Activated CD4-positive, alpha-beta T cell treated with anti-CD3 and anti-CD28 coated beads, Interleukin-2, amount 50 U/mL, for 24 hours (primary cell): ENCODE data around the gene IP6K3.

Source experiments
- DNase-seq, 2 donors: peaks; one replicate each; pipeline ENCODE4 v3.0.0-alpha.2; 2020; ENCODE audit warnings: low read depth in 1 of 2, low spot score in 1 of 2

Gene IP6K3

GRCh38 chr6:33759887-33760629 is 13.4 kb upstream of the IP6K3 start:
- no peak for DNase-seq

GRCh38 chr6:33758815-33759216 is 12.1 kb upstream of the IP6K3 start:
- DNase-seq, result no peak

DNA sequence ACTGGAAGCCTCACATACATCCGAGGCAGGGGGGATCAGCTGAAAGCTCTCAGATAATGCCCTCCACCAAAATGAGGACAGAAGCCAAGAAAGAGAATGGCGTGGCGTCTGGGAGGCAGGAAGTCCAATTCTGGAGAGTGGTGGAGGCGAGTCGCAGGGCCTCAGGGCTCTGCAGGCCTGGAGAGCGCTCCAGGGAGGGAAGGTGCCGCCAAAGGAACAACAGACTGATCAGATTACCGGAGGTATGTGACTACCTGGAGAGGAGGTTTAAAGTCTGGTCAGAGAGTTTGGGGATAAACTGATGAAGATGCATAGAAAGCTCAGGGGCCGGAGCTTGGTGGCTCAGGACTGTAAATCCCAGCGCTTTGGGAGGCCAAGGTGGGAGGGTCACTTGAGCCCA is 11.2 kb upstream of the IP6K3 start:
- DNase-seq, result no peak

DNA sequence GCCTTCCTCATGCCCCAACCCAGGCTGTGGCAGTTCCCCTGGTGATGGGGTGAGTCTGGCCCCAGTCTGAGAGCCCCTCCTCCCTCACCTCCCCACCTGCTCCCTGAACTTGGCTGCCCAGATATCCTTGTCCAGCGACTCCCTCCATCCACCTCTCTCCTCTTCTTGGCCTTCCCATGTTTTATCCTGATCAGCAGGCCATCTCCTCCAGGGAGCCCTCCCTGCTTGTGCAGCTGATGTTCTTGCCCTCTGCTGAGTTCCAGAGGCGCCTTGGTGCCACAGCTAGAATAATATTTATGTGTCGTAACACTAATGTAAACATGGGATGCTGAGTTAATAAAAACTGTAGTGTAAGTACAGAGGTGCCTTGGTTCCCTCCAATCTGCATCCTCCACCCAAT is 10.4 kb upstream of the IP6K3 start:
- DNase-seq, result no peak

DNA sequence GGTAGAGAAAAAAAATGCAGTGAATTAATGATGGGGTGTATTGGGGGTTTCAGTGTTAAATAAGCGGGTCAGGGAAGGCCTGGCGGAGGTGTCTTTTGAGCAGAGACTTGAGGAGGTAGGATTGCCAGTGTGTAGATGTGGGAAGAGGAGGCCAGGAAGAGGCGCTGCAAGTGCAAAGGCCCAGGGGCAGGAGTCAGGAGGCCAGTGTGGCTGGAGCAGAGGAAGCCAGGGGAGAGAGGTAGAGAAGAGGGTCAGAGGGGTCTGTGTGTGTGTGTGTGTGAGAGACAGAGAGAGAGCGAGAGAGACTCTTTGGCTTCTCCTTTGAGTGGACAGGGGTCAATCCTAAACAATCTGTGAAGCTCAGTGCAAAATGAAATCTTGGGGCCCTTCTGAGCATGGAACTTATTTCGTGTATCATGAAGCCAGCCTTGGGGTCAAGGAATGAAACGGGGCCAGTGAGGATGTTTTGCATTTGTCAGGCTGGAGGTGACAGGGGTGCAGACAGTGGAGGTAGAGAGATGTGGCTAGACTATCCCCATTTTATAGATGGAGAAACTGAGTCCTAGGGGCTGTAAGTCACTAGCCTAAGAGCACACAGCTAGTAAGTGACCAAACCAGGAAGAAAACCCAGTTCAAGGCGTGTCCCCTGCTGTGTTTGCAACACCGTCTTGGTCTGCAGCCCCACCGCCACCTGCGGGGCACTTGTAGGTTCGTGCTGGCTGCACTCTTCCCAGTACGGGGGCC is 9.7 kb upstream of the IP6K3 start:
- DNase-seq, result no peak

DNA sequence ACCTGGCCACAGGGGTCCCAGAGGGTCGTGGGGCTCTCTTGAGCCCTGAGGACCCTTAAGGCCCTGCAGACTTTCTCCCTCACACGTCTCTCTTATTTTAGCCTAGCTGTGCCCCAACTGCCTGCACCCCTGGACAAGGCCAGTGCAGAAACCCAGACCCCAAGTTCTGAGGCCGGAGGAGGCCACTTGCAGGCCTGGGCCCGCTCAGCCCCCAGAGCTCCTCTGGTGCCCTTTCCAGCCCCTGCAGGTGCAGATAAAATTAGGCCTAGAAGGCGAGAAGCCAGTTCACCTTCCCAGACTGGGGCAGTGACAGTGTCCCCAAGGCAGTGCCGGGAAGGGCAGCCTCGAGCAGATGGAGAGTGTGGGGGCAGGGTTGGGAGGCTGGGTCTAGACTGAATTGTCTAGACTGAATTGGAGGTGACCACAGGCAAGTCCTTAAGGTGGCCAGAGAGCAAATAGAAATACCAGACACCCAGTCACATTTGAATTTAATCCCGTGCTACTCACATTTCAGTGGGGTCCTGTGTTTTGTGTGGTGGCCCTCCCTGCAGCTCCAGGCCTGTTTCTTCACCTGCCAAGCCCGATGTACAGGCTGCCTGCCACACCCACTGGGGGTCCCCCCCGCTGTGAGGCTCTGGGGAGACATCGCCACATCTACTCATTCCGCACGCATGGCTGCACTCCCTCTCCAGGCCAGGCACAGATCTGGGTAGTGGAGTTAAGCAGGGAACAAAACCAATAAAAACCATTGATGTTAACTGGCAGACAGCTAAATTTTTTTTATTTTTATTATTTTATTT is 8.6 kb upstream of the IP6K3 start:
- DNase-seq, result no peak

GRCh38 chr6:33754222-33754621 is 7.5 kb upstream of the IP6K3 start:
- no peak for DNase-seq

GRCh38 chr6:33752646-33753015 is 5.9 kb upstream of the IP6K3 start:
- DNase-seq, result no peak

GRCh38 chr6:33751771-33752645 is 5.3 kb upstream of the IP6K3 start:
- no peak for DNase-seq

GRCh38 chr6:33750244-33750991 is 3.7 kb upstream of the IP6K3 start:
- DNase-seq, result no peak

- DNase-seq, result no peak
Observed at GRCh38 chr6:33749401-33749800, 2.7 kb upstream of the IP6K3 start.

- no peak for DNase-seq
Observed at GRCh38 chr6:33748841-33749240, 2.1 kb upstream of the IP6K3 start.

DNA sequence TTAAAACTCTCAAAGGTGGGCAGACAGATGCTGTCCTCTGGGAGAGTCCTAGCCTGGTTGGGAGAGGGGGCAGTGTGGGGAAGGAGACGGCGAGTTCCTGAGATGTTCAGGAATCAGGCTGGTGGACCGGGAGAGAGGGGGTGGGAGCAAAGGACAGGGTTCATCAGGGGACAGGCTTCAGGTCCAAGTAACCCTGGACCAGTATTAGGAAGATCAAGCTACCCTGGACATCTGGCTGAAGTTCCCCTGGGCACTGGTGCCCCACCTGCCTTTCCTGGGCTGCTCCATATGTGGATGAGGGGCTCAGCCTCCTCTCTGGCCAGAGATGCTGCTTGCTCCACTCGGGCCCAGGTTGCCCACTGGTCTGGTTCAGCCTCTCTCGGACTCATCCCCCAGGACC is 1.1 kb upstream of the IP6K3 start:
- no peak for DNase-seq

DNA sequence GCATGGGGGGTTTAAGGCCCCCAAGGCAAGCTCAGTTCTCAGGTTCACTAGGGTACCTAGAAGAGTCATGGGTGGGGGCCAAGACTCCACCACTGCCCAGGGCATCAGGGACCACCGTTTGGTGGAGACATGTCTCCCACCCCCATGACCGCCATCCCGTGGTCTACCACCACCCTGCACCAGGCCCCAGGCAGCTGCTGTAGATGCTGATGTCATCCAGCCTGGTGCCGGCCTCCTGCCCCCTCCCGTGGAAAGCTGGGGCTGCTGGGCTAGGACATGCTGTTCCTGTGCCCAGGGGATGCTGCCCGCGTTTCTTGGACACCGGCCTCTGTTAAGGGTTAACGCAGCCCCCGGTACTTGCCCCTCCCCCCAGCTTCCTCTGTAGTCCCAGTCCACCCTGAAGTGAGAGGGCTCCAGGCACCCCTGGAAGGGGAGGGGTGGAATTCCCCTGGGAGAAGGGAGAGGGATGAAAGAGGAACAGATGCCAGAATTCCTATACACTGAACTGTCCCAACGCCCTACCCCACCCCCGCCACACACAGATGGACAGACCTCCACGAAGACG is 587 bp downstream of the IP6K3 start:
- DNase-seq, result no peak

GRCh38 chr6:33745548-33745947 is 1.2 kb downstream of the IP6K3 start:
- DNase-seq, result no peak

GRCh38 chr6:33744895-33745546 is 1.7 kb downstream of the IP6K3 start:
- DNase-seq, result no peak

DNA sequence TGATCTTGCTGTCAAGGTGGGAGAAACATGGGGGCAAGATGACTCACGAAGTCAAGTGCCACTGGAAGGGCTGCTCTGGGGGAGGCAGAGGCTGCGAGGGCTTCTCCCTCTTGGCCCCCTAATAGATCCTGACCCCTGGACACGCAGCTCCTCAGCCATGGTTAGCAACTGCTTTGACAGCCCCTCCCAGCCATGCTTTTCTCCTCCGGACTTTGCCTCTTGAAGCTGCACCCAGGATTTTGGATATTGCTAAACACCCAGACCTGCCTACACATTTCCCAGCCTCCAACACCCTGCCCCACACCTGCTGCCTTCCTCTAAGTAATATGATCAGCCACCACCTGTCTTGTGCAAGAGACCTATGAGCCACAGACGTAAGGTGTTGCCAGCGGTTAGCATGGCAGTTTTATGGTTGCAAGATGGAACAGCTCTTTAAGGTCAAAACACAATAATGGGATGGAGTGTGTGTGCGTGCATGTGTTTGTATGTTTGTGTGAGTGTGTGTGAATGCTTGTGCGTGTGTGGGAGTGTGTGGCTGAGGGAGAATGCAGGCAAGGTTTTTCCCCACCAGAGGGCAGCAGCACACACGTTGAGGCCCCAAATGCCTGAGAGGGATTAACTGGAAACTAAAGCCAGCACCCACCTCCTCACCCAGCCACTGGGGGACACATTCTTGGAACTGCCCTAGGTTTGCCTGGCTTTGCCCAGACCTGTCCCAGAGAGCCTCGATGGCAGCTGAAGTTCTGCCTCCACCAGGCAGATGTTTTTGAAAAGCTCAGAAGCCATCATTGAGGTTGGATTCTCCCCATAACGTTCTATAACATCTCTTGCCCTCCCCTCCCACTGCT is 2.5 kb downstream of the IP6K3 start:
- peak; percentile 54 to 63 for DNase-seq

DNA sequence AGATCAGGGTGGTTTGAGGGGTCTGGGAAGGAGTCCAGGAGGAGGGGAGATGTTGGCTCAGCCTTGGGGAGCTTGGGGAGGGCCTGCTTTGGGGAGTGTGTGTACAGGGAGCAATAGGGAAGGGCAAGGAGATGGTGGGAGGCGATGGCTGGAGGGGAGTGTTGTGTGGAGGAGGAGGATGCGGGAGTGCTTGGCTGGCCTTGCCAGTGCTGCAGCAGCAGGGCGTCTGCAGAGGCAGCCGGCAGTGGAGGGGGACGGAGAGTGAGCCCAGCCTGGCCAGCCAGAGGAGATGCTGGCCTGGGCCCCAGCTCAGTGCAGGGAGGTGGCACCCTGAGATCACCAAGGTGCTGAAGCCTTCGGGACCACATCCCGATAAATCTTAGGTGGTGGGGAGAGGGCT is 3.9 kb downstream of the IP6K3 start:
- DNase-seq, result no peak

GRCh38 chr6:33742092-33742491 is 4.6 kb downstream of the IP6K3 start:
- no peak for DNase-seq
